Anterior cingulate cortex (tissue), 58 donors: ENCODE results near the gene PIK3C3.
"Not testable (repeated sequence)": the region's sequence is repeated elsewhere in the genome, so short reads cannot be mapped to it uniquely, and the experiment has no call there.

Experiments
- DNase-seq, 58 donors: peaks; one replicate each; lab custom pipeline; 2025; lab: John Stamatoyannopoulos, UW

PIK3C3 gene

GRCh38 chr18:42112147-42112546 lies 157.1 kb downstream of the PIK3C3 start:
- DNase-seq, result not testable (repeated sequence)

- DNase-seq, result no peak
These were observed 157.8 kb downstream of the PIK3C3 start for GRCh38 chr18:42112657-42113420.

GRCh38 chr18:42113529-42114191 lies 158.6 kb downstream of the PIK3C3 start:
- no peak for DNase-seq

GRCh38 chr18:42114310-42114943 lies 159.4 kb downstream of the PIK3C3 start:
- DNase-seq, result peak in 52 of 58 donors; percentile 3 to 85 (median 48)

GRCh38 chr18:42126586-42126985 lies 171.6 kb downstream of the PIK3C3 start:
- DNase-seq, result no peak

- DNase-seq, result no peak
These were observed 176.3 kb downstream of the PIK3C3 start for GRCh38 chr18:42131066-42131929.

- DNase-seq, result no peak
These were observed 176.9 kb downstream of the PIK3C3 start for GRCh38 chr18:42131930-42132244.
